Keratinocyte (primary cell): Measurements from ENCODE around the gene NCKIPSD.

Experiments used
- EZH2 ChIP-seq: IDR thresholded peaks from one replicate; pipeline ENCODE4 v1.6.1; 2012; ENCODE audit warnings: inconsistent platforms, mild to moderate bottlenecking, low read length, moderate library complexity
- TF ChIP-seq, protein P1 (sequence below), 3 experiments: IDR thresholded peaks in 1 of 3; conservative IDR thresholded peaks in 1 of 3; optimal IDR thresholded peaks in 1 of 3; 2 replicates in 2 of 3; 3 replicates in 1 of 3; pipeline versions ENCODE3 to v1.5.1; 2011; ENCODE audit warnings: low read length in 3 of 3, mild to moderate bottlenecking in 3 of 3, moderate library complexity in 2 of 3, control low read depth in 1 of 3, inconsistent platforms in 1 of 3; ENCODE audit not compliant: insufficient read depth in 2 of 3; ENCODE audit errors: extremely low read depth in 1 of 3

DNA sequence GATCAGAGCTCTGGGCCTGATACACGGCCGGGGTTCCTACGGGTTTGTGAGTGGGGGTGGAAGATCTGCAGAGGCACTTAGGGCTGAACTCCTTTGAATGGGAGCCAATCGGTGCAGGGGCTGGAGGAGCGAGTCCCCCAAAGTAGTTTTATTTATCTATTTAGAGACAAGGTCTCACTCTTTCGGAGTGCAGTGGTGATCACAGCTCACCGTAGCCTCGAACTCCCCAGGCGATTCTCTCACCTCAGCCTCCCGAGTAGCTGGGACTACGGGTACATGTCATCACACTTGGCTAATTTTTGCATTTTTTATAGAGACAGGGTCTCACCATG, 21.4 kb downstream of the NCKIPSD start:
- TF ChIP-seq, protein P1, sequence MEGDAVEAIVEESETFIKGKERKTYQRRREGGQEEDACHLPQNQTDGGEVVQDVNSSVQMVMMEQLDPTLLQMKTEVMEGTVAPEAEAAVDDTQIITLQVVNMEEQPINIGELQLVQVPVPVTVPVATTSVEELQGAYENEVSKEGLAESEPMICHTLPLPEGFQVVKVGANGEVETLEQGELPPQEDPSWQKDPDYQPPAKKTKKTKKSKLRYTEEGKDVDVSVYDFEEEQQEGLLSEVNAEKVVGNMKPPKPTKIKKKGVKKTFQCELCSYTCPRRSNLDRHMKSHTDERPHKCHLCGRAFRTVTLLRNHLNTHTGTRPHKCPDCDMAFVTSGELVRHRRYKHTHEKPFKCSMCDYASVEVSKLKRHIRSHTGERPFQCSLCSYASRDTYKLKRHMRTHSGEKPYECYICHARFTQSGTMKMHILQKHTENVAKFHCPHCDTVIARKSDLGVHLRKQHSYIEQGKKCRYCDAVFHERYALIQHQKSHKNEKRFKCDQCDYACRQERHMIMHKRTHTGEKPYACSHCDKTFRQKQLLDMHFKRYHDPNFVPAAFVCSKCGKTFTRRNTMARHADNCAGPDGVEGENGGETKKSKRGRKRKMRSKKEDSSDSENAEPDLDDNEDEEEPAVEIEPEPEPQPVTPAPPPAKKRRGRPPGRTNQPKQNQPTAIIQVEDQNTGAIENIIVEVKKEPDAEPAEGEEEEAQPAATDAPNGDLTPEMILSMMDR (optimal IDR thresholded peaks at IDR 0.05 in 1 of 3, IDR thresholded peaks at IDR 0.05 in 1 of 3, conservative IDR thresholded peaks at IDR 0.05 in 1 of 3; ENCODE audit: extremely low read depth in 1 of 3, insufficient read depth in 2 of 3, low read length in 3 of 3), result no peak
- no peak for TF ChIP-seq EZH2
